Measurements from ENCODE around the gene SCLT1.

Gene SCLT1

DNA sequence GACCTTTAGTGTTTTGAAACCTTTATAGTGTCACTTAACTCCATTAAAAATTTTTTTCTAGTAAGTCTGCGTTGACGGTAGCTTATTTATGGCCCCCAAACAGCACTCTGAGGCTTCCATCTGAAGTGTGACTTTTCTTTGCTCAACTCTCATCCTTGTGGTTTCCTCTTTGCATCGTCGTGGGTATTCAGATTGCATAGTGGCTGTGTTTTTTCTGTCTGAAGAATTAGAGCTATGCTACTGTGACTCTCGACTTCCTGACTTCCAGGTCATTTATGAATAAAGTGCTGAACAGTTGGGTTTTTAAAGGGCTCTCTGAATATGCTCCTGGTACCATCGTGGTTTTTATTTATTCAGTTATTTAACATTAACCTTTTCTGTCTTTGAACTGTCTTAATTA lies 238.9 kb downstream of the SCLT1 start:
- H3K4me3 ChIP-seq (ENCODE audit: low read length) = no peak overlapping the region
- no peaks in the 10 kb centered on the region for H3K27me3 ChIP-seq (ENCODE audit: insufficient read depth, low read length)
- no peaks in the 10 kb centered on the region; the same call in 1 of the 2 replicates for H3K4me1 ChIP-seq (ENCODE audit: insufficient read depth, low read length)
- H3K9me3 ChIP-seq (ENCODE audit: insufficient read depth, low read depth, low read length) = no peaks in the 10 kb centered on the region
- no peak overlapping the region for H3K9ac ChIP-seq (ENCODE audit: low read depth, low read length)
- H3K36me3 ChIP-seq (ENCODE audit: insufficient read depth, low read depth, low read length) = peaks cover 100% of the 10 kb centered on the region
- no peak overlapping the region for H3K27ac ChIP-seq (ENCODE audit: low read length)

DNA sequence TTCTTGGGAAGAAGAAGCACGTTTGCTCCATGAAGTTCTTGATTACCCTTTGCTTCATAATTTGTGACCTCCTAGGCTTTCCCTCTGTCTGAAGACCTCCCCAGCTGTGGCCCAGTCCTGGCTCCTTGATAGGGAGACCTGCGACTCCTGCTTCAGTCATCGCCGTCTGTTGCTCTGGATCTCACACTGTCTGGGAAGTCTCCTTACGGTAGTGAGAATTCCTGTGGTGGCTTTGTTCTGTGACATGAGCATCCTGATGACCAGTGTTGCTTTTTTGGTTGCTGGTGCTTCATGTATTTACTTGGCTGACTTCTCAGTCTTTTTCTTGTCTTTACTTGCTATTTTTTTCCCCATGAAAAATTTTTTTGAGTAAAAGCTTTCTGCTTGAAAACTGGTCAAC lies 239.6 kb downstream of the SCLT1 start:
- H3K27ac ChIP-seq (ENCODE audit: low read length) = no peak overlapping the region
- H3K36me3 ChIP-seq (ENCODE audit: insufficient read depth, low read depth, low read length) = peaks cover 100% of the 10 kb centered on the region
- H3K4me3 ChIP-seq (ENCODE audit: low read length) = no peak overlapping the region

DNA sequence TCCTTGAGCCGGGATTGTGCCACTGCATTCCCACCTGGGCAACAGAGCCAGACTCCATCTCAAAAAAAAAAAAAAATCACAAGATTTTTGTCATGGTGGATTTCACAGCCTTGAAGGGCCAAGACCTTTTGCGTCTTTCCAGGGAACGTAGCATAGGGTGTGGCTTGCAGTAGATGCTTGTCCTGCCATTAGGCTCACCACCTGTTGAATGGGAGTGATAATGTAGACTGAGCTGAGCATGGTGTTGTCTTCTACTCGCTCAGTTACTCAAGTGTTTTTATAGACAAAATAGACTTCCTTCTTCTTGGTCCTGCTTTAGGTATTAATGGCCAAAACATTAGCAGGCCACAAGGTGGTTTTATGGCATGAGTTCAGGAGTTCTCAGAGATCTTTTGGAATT lies 243.1 kb downstream of the SCLT1 start:
- Histone ChIP-seq H3K27me3 (ENCODE audit: insufficient read depth, low read length) (no peaks in the 10 kb centered on the region), H3K9me3 (ENCODE audit: insufficient read depth, low read depth, low read length) (no peaks in the 10 kb centered on the region), H3K9ac (ENCODE audit: low read depth, low read length) (no peak overlapping the region), H3K4me1 (ENCODE audit: insufficient read depth, low read length) (no peaks in the 10 kb centered on the region), H3K36me3 (ENCODE audit: insufficient read depth, low read depth, low read length) (peaks cover 100% of the 10 kb centered on the region), H3K4me3 (ENCODE audit: low read length) (no peak overlapping the region), H3K27ac (ENCODE audit: low read length) (no peak overlapping the region)

More for the DNA sequence above, 239.6 kb downstream of the SCLT1 start:
- no peaks in the 10 kb centered on the region for H3K9me3 ChIP-seq (ENCODE audit: insufficient read depth, low read depth, low read length)
- no peaks in the 10 kb centered on the region for H3K27me3 ChIP-seq (ENCODE audit: insufficient read depth, low read length)
- no peaks in the 10 kb centered on the region for H3K4me1 ChIP-seq (ENCODE audit: insufficient read depth, low read length)
- no peak overlapping the region for H3K9ac ChIP-seq (ENCODE audit: low read depth, low read length)

DNA sequence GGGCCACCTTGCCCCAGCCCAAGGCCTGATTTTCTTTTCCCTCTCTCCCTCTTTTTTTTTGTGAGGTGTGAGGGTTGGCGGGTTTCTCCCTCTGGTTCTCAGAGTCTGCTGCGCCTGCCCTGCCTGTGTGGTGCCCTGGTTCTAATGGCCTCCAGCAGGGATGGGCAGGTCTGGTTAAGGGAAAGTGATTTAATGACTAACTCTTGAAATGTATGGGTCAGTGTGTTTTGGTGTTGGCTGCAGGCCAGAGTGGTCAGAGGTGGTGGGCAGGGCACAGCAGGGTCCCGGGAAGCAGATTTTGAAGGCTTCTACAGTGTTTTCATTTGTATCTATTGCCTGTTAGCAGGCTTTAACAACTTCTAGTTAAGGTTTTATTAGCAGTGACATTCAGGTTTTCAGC lies 244.9 kb downstream of the SCLT1 start:
- H3K27ac ChIP-seq (ENCODE audit: low read length) = no peak overlapping the region
- H3K27me3 ChIP-seq (ENCODE audit: insufficient read depth, low read length) = no peaks in the 10 kb centered on the region
- peaks cover 100% of the 10 kb centered on the region for H3K36me3 ChIP-seq (ENCODE audit: insufficient read depth, low read depth, low read length)

DNA sequence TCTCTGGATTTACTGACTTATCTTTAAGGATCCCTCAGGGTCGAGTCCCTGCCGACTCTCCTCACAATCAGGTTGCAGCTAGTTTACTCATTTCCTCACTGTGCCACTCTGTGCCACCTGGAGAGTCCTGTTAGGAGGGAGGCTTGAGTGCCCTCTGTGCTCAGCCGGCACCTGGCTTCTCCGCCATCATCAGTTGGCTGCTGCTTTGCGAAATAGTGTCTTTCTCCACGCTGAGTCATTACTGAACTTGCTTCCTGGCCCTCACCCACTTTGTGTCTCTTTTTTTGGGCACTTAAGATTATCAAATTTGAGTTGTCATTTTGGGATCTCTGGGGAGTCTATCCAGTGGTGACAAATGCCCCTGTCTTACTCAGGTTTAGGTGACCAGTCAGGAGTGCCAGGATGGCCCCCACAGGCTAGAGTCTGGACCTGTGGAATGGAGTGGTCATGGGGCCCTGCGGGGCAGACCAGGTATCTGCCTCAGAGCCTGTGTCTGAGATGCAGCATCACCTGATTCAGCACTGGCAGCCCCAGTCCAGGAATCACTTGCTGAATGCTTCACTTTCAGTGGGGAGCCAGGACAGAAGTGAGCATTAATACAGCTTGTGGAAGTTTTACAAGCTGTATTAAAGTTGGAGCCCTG lies 246.1 kb downstream of the SCLT1 start:
- no peak overlapping the region for H3K4me3 ChIP-seq (ENCODE audit: low read length)
- peaks cover 100% of the 10 kb centered on the region for H3K36me3 ChIP-seq (ENCODE audit: insufficient read depth, low read depth, low read length)
- H3K4me1 ChIP-seq (ENCODE audit: insufficient read depth, low read length) = no peaks in the 10 kb centered on the region
- H3K27ac ChIP-seq (ENCODE audit: low read length) = no peak overlapping the region
- no peaks in the 10 kb centered on the region for H3K27me3 ChIP-seq (ENCODE audit: insufficient read depth, low read length)
- H3K9ac ChIP-seq (ENCODE audit: low read depth, low read length) = no peak overlapping the region
- H3K9me3 ChIP-seq (ENCODE audit: insufficient read depth, low read depth, low read length) = no peaks in the 10 kb centered on the region

More for the DNA sequence above, 244.9 kb downstream of the SCLT1 start:
- Histone ChIP-seq H3K9ac (ENCODE audit: low read depth, low read length) (no peak overlapping the region), H3K4me1 (ENCODE audit: insufficient read depth, low read length) (no peaks in the 10 kb centered on the region), H3K4me3 (ENCODE audit: low read length) (no peak overlapping the region), H3K9me3 (ENCODE audit: insufficient read depth, low read depth, low read length) (no peaks in the 10 kb centered on the region)

DNA sequence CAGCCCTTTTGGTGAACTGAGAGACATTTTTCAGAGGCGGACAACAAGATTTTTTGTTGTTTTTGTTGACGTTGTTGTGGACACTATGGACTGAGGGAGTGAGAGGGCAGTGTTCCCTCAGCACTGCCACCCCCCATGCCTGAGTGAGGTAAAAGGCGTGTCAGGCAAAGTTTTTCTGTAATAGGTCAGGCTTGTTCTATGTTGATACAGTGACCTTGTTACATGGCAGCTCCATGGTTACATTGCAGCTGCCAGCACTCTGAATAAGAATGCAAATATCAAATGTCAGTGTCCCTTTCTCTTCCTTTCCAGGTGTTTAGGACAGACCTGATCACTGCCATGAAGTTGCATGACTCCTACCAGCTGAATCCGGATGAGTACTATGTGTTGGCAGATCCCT lies 247.3 kb downstream of the SCLT1 start:
- Histone ChIP-seq H3K9ac (ENCODE audit: low read depth, low read length) (no peak overlapping the region), H3K4me3 (ENCODE audit: low read length) (no peak overlapping the region), H3K9me3 (ENCODE audit: insufficient read depth, low read depth, low read length) (no peaks in the 10 kb centered on the region), H3K4me1 (ENCODE audit: insufficient read depth, low read length) (no peaks in the 10 kb centered on the region), H3K27ac (ENCODE audit: low read length) (no peak overlapping the region), H3K27me3 (ENCODE audit: insufficient read depth, low read length) (no peaks in the 10 kb centered on the region), H3K36me3 (ENCODE audit: insufficient read depth, low read depth, low read length) (peaks cover 100% of the 10 kb centered on the region)

DNA sequence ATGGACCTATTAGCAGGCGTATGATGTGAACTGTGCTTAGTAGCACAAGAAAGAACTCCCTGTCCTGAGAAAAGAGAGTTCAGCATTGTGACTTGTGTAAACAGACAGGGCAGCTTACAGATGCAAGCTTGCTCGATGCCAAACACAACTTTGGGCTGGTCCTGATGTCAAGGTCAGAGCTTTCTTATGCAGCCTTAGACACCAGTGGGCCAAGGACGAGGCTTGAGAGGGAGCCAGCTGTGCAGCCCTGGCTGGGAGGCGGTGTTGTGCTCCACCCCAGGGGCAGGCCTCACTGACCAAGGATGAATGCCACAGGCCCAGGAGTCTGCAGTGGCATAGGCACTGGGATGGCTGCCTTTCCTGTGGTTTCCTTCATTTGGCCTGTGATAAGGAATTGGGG lies 248.4 kb downstream of the SCLT1 start:
- Histone ChIP-seq H3K9ac (ENCODE audit: low read depth, low read length) (no peak overlapping the region), H3K4me3 (ENCODE audit: low read length) (no peak overlapping the region), H3K27ac (ENCODE audit: low read length) (no peak overlapping the region), H3K27me3 (ENCODE audit: insufficient read depth, low read length) (no peaks in the 10 kb centered on the region), H3K4me1 (ENCODE audit: insufficient read depth, low read length) (peaks cover 5% of the 10 kb centered on the region; the same call in 1 of the 2 replicates), H3K36me3 (ENCODE audit: insufficient read depth, low read depth, low read length) (peaks cover 100% of the 10 kb centered on the region), H3K9me3 (ENCODE audit: insufficient read depth, low read depth, low read length) (no peaks in the 10 kb centered on the region)

DNA sequence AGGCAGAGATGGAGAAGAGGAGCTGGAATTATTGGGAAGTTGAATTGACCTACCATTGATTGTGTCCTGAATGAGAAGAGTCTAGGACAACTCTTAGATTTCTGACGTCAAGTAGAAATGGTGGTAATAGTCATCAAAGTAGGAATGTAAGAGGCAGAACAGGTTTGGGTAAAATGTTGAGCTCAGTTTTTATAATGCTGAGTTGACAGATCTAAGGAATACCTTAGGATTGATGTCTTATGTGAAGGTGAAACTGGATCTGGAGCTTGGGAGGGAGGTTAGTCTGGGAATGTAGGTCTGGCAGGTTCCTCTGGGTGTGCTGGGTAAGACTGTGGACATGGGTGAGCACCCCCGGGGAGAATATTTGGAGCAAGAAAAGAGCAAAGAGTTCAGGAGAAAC lies 251.9 kb downstream of the SCLT1 start:
- H3K27me3 ChIP-seq (ENCODE audit: insufficient read depth, low read length) = no peaks in the 10 kb centered on the region
- no peaks in the 10 kb centered on the region for H3K9me3 ChIP-seq (ENCODE audit: insufficient read depth, low read depth, low read length)
- peaks cover 24% of the 10 kb centered on the region; the same call in 1 of the 2 replicates for H3K4me1 ChIP-seq (ENCODE audit: insufficient read depth, low read length)
- no peak overlapping the region for H3K9ac ChIP-seq (ENCODE audit: low read depth, low read length)
- H3K27ac ChIP-seq (ENCODE audit: low read length) = no peak overlapping the region
- H3K4me3 ChIP-seq (ENCODE audit: low read length) = no peak overlapping the region
- H3K36me3 ChIP-seq (ENCODE audit: insufficient read depth, low read depth, low read length) = peaks cover 100% of the 10 kb centered on the region

DNA sequence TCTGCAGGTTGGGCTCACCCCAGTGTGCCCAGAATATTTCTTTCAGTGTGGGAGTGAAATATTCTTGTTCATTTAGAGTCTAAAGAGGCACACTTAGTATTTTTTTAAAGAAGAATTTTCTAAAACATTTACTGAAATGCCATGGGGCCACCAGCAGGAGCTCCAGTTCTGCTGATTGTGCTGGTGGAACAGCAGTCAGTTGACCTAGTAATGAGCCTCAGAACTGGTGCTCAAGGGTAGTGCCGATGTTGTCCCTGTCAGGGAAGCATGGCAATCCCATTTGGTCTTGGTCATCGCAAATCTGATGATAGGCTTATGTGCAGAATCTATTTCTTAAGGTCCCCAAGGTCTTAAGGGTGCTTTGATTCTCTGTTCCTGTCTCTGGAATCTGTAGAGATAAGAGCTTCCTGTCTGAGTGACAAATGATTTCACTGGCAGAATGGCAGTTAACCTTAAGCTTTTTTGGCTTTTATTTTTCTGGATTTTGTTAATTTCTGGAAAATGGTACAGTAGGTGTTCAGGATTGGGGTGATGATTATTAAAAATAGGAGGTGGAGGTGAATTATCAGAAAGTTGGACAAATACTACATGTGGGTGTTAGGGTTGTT lies 252.5 kb downstream of the SCLT1 start:
- Histone ChIP-seq H3K4me3 (ENCODE audit: low read length) (no peak overlapping the region), H3K4me1 (ENCODE audit: insufficient read depth, low read length) (peaks cover 25% of the 10 kb centered on the region; the same call in 1 of the 2 replicates), H3K36me3 (ENCODE audit: insufficient read depth, low read depth, low read length) (peaks cover 100% of the 10 kb centered on the region), H3K9me3 (ENCODE audit: insufficient read depth, low read depth, low read length) (no peaks in the 10 kb centered on the region), H3K9ac (ENCODE audit: low read depth, low read length) (no peak overlapping the region), H3K27ac (ENCODE audit: low read length) (no peak overlapping the region), H3K27me3 (ENCODE audit: insufficient read depth, low read length) (no peaks in the 10 kb centered on the region)

DNA sequence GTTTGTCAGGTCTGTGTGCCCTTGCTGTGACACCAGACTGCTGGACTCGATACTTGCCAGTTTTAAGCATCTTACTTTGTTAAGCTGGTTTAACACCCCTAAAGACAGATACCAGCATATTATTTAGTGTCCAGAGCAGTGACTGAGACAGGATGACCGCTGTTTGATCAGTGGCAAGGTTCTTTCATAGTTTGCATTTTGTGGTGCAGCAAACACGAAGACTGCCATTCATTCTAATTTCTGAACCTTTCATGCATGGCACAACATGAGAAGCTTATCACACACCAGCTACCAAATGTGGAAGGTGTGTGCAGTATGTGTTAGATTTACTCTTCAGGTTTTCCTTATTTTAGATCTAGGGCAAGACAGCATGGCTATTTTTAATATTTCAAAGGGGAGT lies 255.7 kb downstream of the SCLT1 start:
- Histone ChIP-seq H3K9me3 (ENCODE audit: insufficient read depth, low read depth, low read length) (no peaks in the 10 kb centered on the region), H3K4me3 (ENCODE audit: low read length) (no peak overlapping the region), H3K27ac (ENCODE audit: low read length) (no peak overlapping the region), H3K9ac (ENCODE audit: low read depth, low read length) (no peak overlapping the region), H3K27me3 (ENCODE audit: insufficient read depth, low read length) (no peaks in the 10 kb centered on the region), H3K36me3 (ENCODE audit: insufficient read depth, low read depth, low read length) (peaks cover 100% of the 10 kb centered on the region), H3K4me1 (ENCODE audit: insufficient read depth, low read length) (peaks cover 28% of the 10 kb centered on the region; the same call in 1 of the 2 replicates)

DNA sequence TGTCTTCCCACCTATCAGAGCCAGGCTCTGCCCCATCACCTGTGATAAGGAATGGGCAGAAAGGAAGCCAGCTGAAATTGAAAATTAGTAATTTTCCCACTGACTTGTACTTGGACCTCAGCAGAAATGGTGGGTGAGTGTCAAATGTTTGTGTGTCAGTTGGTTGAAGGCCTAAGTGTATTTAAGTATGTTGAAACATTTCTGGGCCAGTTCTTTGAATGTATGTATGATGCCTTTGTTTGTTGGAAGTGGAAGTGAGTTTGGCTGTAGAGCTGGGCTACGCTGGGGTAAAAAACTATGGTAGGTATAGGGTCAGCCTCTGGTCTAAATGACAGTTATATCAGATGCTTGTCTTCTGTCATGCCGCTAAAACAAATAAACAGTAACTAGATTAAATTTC lies 256.1 kb downstream of the SCLT1 start:
- Histone ChIP-seq H3K27me3 (ENCODE audit: insufficient read depth, low read length) (no peaks in the 10 kb centered on the region), H3K9me3 (ENCODE audit: insufficient read depth, low read depth, low read length) (no peaks in the 10 kb centered on the region), H3K27ac (ENCODE audit: low read length) (no peak overlapping the region), H3K36me3 (ENCODE audit: insufficient read depth, low read depth, low read length) (peaks cover 100% of the 10 kb centered on the region), H3K4me3 (ENCODE audit: low read length) (no peak overlapping the region), H3K9ac (ENCODE audit: low read depth, low read length) (no peak overlapping the region), H3K4me1 (ENCODE audit: insufficient read depth, low read length) (peaks cover 33% of the 10 kb centered on the region)

DNA sequence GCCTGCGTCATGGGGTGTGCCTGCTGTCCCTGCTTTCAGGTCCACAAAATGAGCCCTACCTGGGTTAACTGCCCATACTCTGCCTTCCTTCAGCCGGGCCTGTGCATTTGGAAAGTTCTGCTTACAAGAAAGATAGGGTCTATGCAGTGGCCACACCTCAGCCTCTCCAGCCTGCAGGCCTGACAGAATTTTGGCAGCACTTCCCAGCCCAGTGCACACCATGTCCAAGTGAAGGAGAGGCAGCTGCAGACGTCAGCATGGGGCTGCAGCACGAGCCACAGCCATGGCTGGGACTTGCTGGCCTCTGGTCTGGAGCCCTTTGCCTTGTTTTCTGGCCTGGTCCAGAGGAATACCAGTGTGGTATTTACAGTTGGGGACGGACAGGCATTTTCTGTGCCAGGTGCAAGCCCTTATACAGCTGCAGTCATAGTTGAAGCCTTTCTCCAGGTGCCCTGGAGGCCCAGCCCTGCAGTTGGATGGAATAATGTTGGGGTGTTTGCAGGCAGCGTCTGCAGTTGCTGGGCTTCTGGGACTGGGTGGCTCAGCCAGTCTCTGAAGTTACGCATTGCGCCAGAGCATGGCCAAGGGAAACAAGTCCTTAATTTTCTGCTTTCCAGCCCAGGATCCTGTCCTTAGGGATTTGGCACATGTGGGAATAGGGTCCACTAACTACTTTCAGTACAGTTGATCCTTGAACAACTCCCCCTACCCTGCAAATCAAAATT lies 257.7 kb downstream of the SCLT1 start:
- H3K4me1 ChIP-seq (ENCODE audit: insufficient read depth, low read length) = peaks cover 47% of the 10 kb centered on the region
- no peaks in the 10 kb centered on the region for H3K9me3 ChIP-seq (ENCODE audit: insufficient read depth, low read depth, low read length)
- no peak overlapping the region for H3K27ac ChIP-seq (ENCODE audit: low read length)
- no peak overlapping the region for H3K4me3 ChIP-seq (ENCODE audit: low read length)
- H3K27me3 ChIP-seq (ENCODE audit: insufficient read depth, low read length) = no peaks in the 10 kb centered on the region
- peaks cover 94% of the 10 kb centered on the region for H3K36me3 ChIP-seq (ENCODE audit: insufficient read depth, low read depth, low read length)
- no peak overlapping the region for H3K9ac ChIP-seq (ENCODE audit: low read depth, low read length)
